ENCODE measurements around the gene TMEM233.

GRCh38 chr12:119678459-119678858 lies 84.9 kb downstream of the TMEM233 start:
- TF ChIP-seq POLR2A (IDR thresholded peaks at IDR 0.05; ENCODE audit: low read depth) = no peak
- no peak for TF ChIP-seq CTCF (IDR thresholded peaks at IDR 0.05)
- TF ChIP-seq EP300 (IDR thresholded peaks at IDR 0.05) = no peak
- TF ChIP-seq POLR2AphosphoS5 (IDR thresholded peaks at IDR 0.05) = no peak
